GM12878 (cell line): ENCODE data around the gene PROM1. TPM values are rescaled to one million over a fixed set of nuclear protein-coding genes. Genes with fewer than 3 reads are reported as not detected.

Experiments used
- ATAC-seq: fragments of 200-7000 bp; cut with Tn5 transposase; 3 replicates; pipeline ENCODE4 v1.9.1; 2020; ENCODE audit warnings: mild to moderate bottlenecking, moderate library complexity
- BruUV-seq: library from RNA; stranded (reverse); fragments of 400-500 nt; replicated peaks from 2 replicates; lab custom pipeline; 2021; lab: Mats Ljungman, UMichigan
- CTCF ChIA-PET: fragments of 300-600 bp; sonication (Branson Sonifier 250); formaldehyde crosslinking; extraction: SDS; loops from one replicate; lab custom pipeline; 2021; ENCODE audit warnings: inconsistent platforms; lab: Yijun Ruan, JAX
- POLR2A ChIA-PET: fragments of 350-600 bp; formaldehyde crosslinking; extraction: SDS; loops from one replicate; lab custom pipeline; 2021; ENCODE audit warnings: inconsistent platforms; lab: Charles Lee
- RAD21 ChIA-PET: fragments of 300-600 bp; sonication (Branson Sonifier 250); formaldehyde crosslinking; loops from one replicate; lab custom pipeline; 2023; ENCODE audit warnings: antibody characterized with exemption; ENCODE audit not compliant: unreplicated experiment; lab: Charles Lee
- SMC1A ChIA-PET: fragments of 300-600 bp; sonication (Branson Sonifier 250); formaldehyde crosslinking; loops from one replicate; lab custom pipeline; 2023; ENCODE audit not compliant: unreplicated experiment, uncharacterized antibody; lab: Charles Lee
- DNase-seq: peaks from one replicate; pipeline ENCODE4 v3.0.0-alpha.2; 2011; ENCODE audit warnings: low read depth, low spot score
- FAIRE-seq: peaks from 3 replicates; lab custom pipeline; 2011; peaks lifted over from hg19 to GRCh38; lab: Jason Lieb, UNC
- H2AFZ ChIP-seq: 2 replicates; pipeline ENCODE4 v1.6.0; 2011; ENCODE audit warnings: low read depth, low read length, control low read depth; ENCODE audit not compliant: control insufficient read depth
- H3K27ac ChIP-seq: 2 replicates; pipeline ENCODE4 v1.5.1; 2011; ENCODE audit warnings: control low read depth; ENCODE audit not compliant: control insufficient read depth, insufficient read depth
- H3K27me3 ChIP-seq, 2 experiments: replicated peaks in 1 of 2; 2 replicates each; pipeline versions ENCODE4 v1.6.0 to v1.6.1; 2011; ENCODE audit warnings: low read length in 1 of 2; ENCODE audit not compliant: control insufficient read depth in 2 of 2, insufficient read depth in 2 of 2
- H3K36me3 ChIP-seq, 2 experiments: 2 replicates each; pipeline ENCODE4 v1.5.1; 2011; ENCODE audit warnings: low read length in 1 of 2; ENCODE audit not compliant: control insufficient read depth in 2 of 2, insufficient read depth in 2 of 2
- H3K4me1 ChIP-seq: 2 replicates; pipeline ENCODE4 v1.6.1; 2011; ENCODE audit warnings: mild to moderate bottlenecking, low read length, moderate library complexity, mixed read lengths; ENCODE audit not compliant: control insufficient read depth, insufficient read depth
- H3K4me2 ChIP-seq: 2 replicates; pipeline ENCODE4 v1.6.0; 2011; ENCODE audit warnings: control low read depth; ENCODE audit not compliant: control insufficient read depth, insufficient read depth
- H3K4me3 ChIP-seq: fragments of 200-600 bp; sonication (generic); 2 replicates; pipeline ENCODE4 v1.5.1; 2016
- H3K79me2 ChIP-seq: 2 replicates; pipeline ENCODE4 v1.6.0; 2011; ENCODE audit warnings: low read length; ENCODE audit not compliant: control insufficient read depth, insufficient read depth
- H3K9ac ChIP-seq: 2 replicates; pipeline ENCODE4 v1.8.0; 2011; ENCODE audit warnings: low read length, control low read depth, mixed read lengths; ENCODE audit not compliant: control insufficient read depth, insufficient read depth
- H3K9me3 ChIP-seq: replicated peaks from 3 replicates; pipeline ENCODE4 v1.5.1; 2011; ENCODE audit warnings: mild to moderate bottlenecking, low read length; ENCODE audit not compliant: control insufficient read depth, insufficient read depth
- H4K20me1 ChIP-seq: 2 replicates; pipeline ENCODE4 v1.6.0; 2011; ENCODE audit not compliant: control insufficient read depth, insufficient read depth
- ASH2L ChIP-seq: fragments of 300-600, 200-600 bp; sonication (generic); IDR thresholded peaks from 2 replicates; pipeline ENCODE4 v1.6.1; 2017; ENCODE audit warnings: low read depth, mild to moderate bottlenecking, borderline replicate concordance
- BCL11A ChIP-seq: IDR thresholded peaks from 2 replicates; pipeline ENCODE4 v1.6.1; 2011; ENCODE audit warnings: low read depth, low read length
- BCLAF1 ChIP-seq: fragments of 450-650 bp; IDR thresholded peaks from 2 replicates; pipeline ENCODE4 v1.6.1; 2017; ENCODE audit warnings: antibody characterized with exemption, mild to moderate bottlenecking, moderate library complexity
- CHD1 ChIP-seq: IDR thresholded peaks from 2 replicates; pipeline ENCODE4 v1.6.1; 2012; ENCODE audit warnings: low read depth, low read length, improper control_type of control experiment
- KDM1A ChIP-seq: fragments of 200-600 bp; sonication (generic); IDR thresholded peaks from 2 replicates; pipeline ENCODE4 v1.6.1; 2016; ENCODE audit warnings: borderline replicate concordance
- MXI1 ChIP-seq: fragments of 150-350 bp; IDR thresholded peaks from 2 replicates; pipeline ENCODE4 v1.6.1; 2011; ENCODE audit warnings: low read depth, mild to moderate bottlenecking, inconsistent platforms, low read length, improper control_type of control experiment
- NFIC ChIP-seq: IDR thresholded peaks from 2 replicates; pipeline ENCODE4 v1.6.1; 2012; ENCODE audit warnings: low read depth, mild to moderate bottlenecking, inconsistent platforms, low read length, moderate library complexity
- SPI1 ChIP-seq: IDR thresholded peaks from 2 replicates; pipeline ENCODE4 v1.6.1; 2011; ENCODE audit warnings: low read depth, mild to moderate bottlenecking, low read length, moderate library complexity, borderline replicate concordance; ENCODE audit not compliant: insufficient read depth
- WGBS: methylation state at CpG from one replicate; pipeline ENCODE4 v1.1.6; 2016; ENCODE audit warnings: low lambda C conversion rate; ENCODE audit not compliant: insufficient replicate concordance, insufficient coverage; ENCODE audit errors: missing lambda C conversion rate; 5-methylcytosine and 5-hydroxymethylcytosine counted together
- in situ Hi-C: fragments of 300-500 bp; cut with MboI; formaldehyde crosslinking; loops from 9 replicates; pipeline ENCODE4 v1.14.3; 2018; ENCODE audit warnings: mixed read lengths
- intact Hi-C: fragments of 100-400 bp; cut with micrococcal nuclease; formaldehyde crosslinking; loops from one replicate; pipeline ENCODE4 v1.14.2; 2022; ENCODE audit not compliant: unreplicated experiment
- polyA plus RNA-seq, 11 experiments: library from polyadenylated mRNA; depleted of rRNA in 4 of 11; unstranded in 6 of 11; stranded (reverse) in 5 of 11; fragments of >200 nt; fragmentation: Nextera tagmentation in 4 of 11; fragmentation: Illumina TruSeq in 1 of 11; extraction: Ambion mirVana in 4 of 11; extraction: Trizol in 1 of 11; gene quantifications; 1 replicate in 1 of 11; 2 replicates in 10 of 11; pipeline versions ENCODE4 v1.2.1 to v1.2.3, GENCODE V29; 2011 to 2016; ENCODE audit warnings: inconsistent platforms in 2 of 11, missing spikeins in 2 of 11, low read depth in 1 of 11
- total RNA-seq, 4 experiments: library from RNA; depleted of rRNA in 3 of 4; stranded (reverse); fragments of >200 nt in 3 of 4; fragmentation: Illumina TruSeq in 1 of 4; extraction: Trizol in 1 of 4; gene quantifications; 2 replicates each; pipeline versions ENCODE4 v1.2.1 to v1.2.3, GENCODE V29; 2013 to 2021
- TF ChIP-seq, protein P1 (sequence below): IDR thresholded peaks from 2 replicates; pipeline ENCODE4 v1.6.1; 2011; ENCODE audit warnings: mild to moderate bottlenecking, low read depth, low read length, moderate library complexity; ENCODE audit not compliant: insufficient replicate concordance

Gene PROM1
- total and polyA plus RNA-seq, 10 of the 15 experiments (the other 5 are each of a cell fraction or from before 2014, with no cell fraction given) = 0.08 to 0.31 (median 0.18) TPM; not detected in 7

DNA sequence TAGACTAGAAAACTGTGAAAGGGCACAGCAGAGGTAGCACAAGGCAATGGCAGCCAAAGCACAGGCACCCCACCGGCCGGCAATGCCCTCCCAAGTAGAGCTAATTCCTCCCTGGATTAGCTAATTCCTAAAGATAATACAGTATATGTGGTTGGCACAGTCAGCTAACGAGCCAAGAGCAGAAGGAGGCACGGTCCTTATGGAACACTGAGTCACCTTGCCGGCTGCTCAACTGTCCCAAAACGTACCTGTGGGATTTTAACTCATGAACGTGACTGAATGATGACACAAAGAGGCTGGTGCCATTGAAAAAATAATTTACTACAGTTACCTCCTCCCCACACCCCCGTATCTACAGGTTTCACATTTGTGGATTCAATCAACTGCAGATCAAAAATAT is 136.1 kb downstream of the PROM1 start:
- SMC1A ChIA-PET = no interaction called here
- no peaks in the 10 kb centered on the region; the same call in 2 of the 3 replicates for H3K9me3 ChIP-seq
- RAD21 ChIA-PET = interaction anchor here (1.0 kb wide), 1 partner anchor 9 kb away, joined by 3 read pairs; no protein-coding TSS in a partner anchor

More for the DNA sequence above, 136.1 kb downstream of the PROM1 start:
- ATAC-seq (no peak), FAIRE-seq (no peak), DNase-seq (no peak)
- Histone ChIP-seq H2AFZ (no peak overlapping the region), H3K79me2 (no peaks in the 10 kb centered on the region), H3K9ac (no peak overlapping the region), H4K20me1 (no peaks in the 10 kb centered on the region), H3K27ac (no peak overlapping the region), H3K36me3 (no peaks in the 10 kb centered on the region), H3K4me3 (no peak overlapping the region), H3K4me1 (no peaks in the 10 kb centered on the region), H3K4me2 (no peak overlapping the region), H3K27me3 (no peaks in the 10 kb centered on the region)
- intact Hi-C loops = no loop called here
- in situ Hi-C loops = no loop called here
- CTCF ChIA-PET = interaction anchor here (1.0 to 2.4 kb wide), 2 partner anchors 8 to 65 kb away, joined by 4 to 6 read pairs; no protein-coding TSS in a partner anchor
- BruUV-seq = no TSS peak
- TF ChIP-seq CHD1 = no peak
- no peak for TF ChIP-seq BCLAF1
- no peak for TF ChIP-seq NFIC
- TF ChIP-seq ASH2L = no peak
- TF ChIP-seq MXI1 = no peak
- TF ChIP-seq SPI1 = no peak
- TF ChIP-seq, protein P1, sequence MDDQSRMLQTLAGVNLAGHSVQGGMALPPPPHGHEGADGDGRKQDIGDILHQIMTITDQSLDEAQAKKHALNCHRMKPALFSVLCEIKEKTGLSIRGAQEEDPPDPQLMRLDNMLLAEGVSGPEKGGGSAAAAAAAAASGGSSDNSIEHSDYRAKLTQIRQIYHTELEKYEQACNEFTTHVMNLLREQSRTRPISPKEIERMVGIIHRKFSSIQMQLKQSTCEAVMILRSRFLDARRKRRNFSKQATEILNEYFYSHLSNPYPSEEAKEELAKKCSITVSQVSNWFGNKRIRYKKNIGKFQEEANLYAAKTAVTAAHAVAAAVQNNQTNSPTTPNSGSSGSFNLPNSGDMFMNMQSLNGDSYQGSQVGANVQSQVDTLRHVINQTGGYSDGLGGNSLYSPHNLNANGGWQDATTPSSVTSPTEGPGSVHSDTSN = no peak
- no peak for TF ChIP-seq KDM1A
- TF ChIP-seq BCL11A = no peak
- POLR2A ChIA-PET = no interaction called here
- 8% methylated on average over 8 of the region's 8 CpGs for whole genome bisulfite sequencing
